ENCODE data around the gene ELANE. TPM values are rescaled to one million over a fixed set of nuclear protein-coding genes. Genes with fewer than 3 reads are reported as not detected.
"Not testable (repeated sequence)": the region's sequence is repeated elsewhere in the genome, so short reads cannot be mapped to it uniquely, and the experiment has no call there.

The ELANE gene
- total RNA-seq, 2 experiments from 2014 or later = not detected

DNA sequence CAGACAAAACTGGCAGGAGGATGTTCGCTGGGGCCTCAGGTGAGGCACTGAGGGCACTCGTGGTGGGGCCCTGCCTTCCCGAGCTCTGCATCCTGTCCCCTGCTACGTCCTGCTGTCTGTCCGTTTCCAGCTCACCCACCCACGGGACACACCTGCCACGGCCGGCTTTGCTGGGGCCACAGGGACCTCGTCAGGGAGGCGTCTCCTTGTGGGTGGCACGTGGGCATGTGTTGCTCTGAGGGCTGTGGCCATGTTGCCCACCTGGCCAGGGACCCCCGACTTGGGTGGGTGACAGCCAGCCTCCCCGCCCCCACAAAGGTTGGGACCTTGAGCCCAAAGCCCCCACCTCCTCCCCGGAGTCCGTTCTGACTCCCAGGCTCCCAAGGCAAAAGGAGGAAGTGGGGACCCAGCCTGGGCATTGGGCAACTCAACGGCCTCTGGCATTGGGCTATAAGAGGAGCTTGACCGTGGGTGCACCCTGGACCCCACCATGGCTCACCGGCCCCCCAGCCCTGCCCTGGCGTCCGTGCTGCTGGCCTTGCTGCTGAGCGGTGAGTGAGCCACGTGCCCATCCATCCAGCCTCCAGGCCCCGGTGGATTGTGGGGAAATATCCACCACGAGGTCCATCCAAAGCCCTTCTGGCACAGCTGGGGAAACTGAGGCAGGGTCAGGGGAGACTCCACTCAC lies 11.4 kb upstream of the ELANE start, which contains the start of gene PRTN3:
Gene PRTN3, plus strand, starts transcription at position 481 of the 688 bp plus-strand sequence. Its CDS starts 10 bp downstream, at position 491.
- intact Hi-C loops (cut with micrococcal nuclease; ENCODE audit: unreplicated experiment) = no loop called here

DNA sequence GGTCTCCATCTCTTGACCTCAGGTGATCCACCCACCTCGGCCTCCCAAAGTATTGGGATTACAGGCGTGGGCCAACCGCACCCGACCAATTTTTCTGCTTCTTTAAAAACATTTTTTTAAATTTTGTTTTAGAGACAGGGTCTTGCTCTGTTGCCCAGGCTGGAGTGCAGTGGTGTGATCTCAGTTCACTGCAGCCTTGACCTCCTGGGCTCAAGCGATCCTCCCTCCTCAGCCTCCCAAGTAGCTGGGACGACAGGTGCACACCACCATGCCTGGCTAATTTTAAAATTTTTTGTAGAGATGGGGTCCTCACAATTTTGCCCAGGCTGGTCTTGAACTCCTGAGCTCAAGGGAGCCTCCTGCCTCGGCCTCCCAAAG lies 9.3 kb upstream of the ELANE start:
- CTCF ChIA-PET (ENCODE audit: unreplicated experiment); H2AFZ ChIP-seq (ENCODE audit: low read length); POLR2A ChIA-PET; BruUV-seq (replicated peaks); H4K20me1 ChIP-seq (ENCODE audit: insufficient read depth, low read length); DNase-seq (ENCODE audit: low spot score); H3K4me2 ChIP-seq (ENCODE audit: low read length); H3K9me2 ChIP-seq (ENCODE audit: insufficient read depth, low read length); intact Hi-C loops (cut with micrococcal nuclease; ENCODE audit: unreplicated experiment); H3K9me3 ChIP-seq (ENCODE audit: low read length); H3K36me3 ChIP-seq (ENCODE audit: insufficient read depth, low read length); H3K4me3 ChIP-seq (ENCODE audit: low read depth, low read length, poor library complexity, severe bottlenecking); H3K27ac ChIP-seq (ENCODE audit: low read depth, low read length, poor library complexity, severe bottlenecking); H3K79me2 ChIP-seq (ENCODE audit: insufficient read depth, low read depth, low read length): not testable (repeated sequence)
- peaks cover 13% of the 10 kb centered on the region for H3K4me1 ChIP-seq (ENCODE audit: insufficient read depth, low read length, poor library complexity, severe bottlenecking)

More for the DNA sequence above, 11.4 kb upstream of the ELANE start, which contains the start of gene PRTN3:
- H3K4me3 ChIP-seq (ENCODE audit: low read depth, low read length, poor library complexity, severe bottlenecking) = no peak within 1 kb of the TSS
- no peaks in the 10 kb centered on the region for H3K9me2 ChIP-seq (ENCODE audit: insufficient read depth, low read length)
- H3K9me3 ChIP-seq (ENCODE audit: low read length) = no peaks in the 10 kb centered on the region
- POLR2A ChIA-PET = no interaction called here
- CTCF ChIA-PET (ENCODE audit: unreplicated experiment) = no interaction called here
- no peak for DNase-seq (ENCODE audit: low spot score)
- H3K4me1 ChIP-seq (ENCODE audit: insufficient read depth, low read length, poor library complexity, severe bottlenecking) = peaks cover 11% of the 10 kb centered on the region
- no peaks in the 10 kb centered on the region for H3K36me3 ChIP-seq (ENCODE audit: insufficient read depth, low read length)
- no peaks in the 10 kb centered on the region for H4K20me1 ChIP-seq (ENCODE audit: insufficient read depth, low read length)
- H2AFZ ChIP-seq (ENCODE audit: low read length) = no peak within 1 kb of the TSS
- H3K4me2 ChIP-seq (ENCODE audit: low read length) = no peak within 1 kb of the TSS
- no peak for TF ChIP-seq EZH2phosphoT487 (IDR thresholded peaks at IDR 0.05; ENCODE audit: borderline replicate concordance, low read depth, low read length)
- TF ChIP-seq, protein P1, sequence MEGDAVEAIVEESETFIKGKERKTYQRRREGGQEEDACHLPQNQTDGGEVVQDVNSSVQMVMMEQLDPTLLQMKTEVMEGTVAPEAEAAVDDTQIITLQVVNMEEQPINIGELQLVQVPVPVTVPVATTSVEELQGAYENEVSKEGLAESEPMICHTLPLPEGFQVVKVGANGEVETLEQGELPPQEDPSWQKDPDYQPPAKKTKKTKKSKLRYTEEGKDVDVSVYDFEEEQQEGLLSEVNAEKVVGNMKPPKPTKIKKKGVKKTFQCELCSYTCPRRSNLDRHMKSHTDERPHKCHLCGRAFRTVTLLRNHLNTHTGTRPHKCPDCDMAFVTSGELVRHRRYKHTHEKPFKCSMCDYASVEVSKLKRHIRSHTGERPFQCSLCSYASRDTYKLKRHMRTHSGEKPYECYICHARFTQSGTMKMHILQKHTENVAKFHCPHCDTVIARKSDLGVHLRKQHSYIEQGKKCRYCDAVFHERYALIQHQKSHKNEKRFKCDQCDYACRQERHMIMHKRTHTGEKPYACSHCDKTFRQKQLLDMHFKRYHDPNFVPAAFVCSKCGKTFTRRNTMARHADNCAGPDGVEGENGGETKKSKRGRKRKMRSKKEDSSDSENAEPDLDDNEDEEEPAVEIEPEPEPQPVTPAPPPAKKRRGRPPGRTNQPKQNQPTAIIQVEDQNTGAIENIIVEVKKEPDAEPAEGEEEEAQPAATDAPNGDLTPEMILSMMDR (conservative IDR thresholded peaks at IDR 0.05; ENCODE audit: low read length) = no peak
- no peak within 1 kb of the TSS for H3K27ac ChIP-seq (ENCODE audit: low read depth, low read length, poor library complexity, severe bottlenecking)
- BruUV-seq (replicated peaks) = no TSS peak
- H3K79me2 ChIP-seq (ENCODE audit: insufficient read depth, low read depth, low read length) = no peaks in the 10 kb centered on the region

DNA sequence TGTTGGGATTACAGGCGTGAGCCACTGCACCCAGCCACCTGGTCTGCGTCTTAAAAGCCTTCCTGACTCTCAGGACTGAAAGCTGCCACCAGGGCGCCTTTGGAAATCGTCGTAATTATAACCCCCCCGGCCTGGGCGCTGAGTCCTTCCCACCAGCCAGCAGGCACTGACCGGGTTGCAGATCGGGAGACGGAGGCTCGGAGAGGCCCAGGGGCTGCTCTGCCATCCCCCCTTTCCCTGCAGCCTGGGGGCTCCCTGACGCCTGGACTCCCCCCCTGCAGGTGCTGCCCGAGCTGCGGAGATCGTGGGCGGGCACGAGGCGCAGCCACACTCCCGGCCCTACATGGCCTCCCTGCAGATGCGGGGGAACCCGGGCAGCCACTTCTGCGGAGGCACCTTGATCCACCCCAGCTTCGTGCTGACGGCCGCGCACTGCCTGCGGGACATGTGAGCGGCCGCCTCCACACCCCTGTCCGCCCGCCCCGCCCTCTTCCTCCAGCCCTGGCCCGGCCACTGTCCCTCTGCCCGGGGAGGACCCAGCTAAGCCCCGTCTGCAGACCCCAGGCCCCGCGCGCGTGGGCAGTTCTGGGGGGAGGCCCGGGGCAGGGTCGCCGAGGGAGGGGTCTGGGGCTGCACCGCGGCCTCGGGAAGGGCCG lies 8.8 kb upstream of the ELANE start:
- Histone ChIP-seq H3K4me2 (ENCODE audit: low read length) (no peak overlapping the region), H3K4me3 (ENCODE audit: low read depth, low read length, poor library complexity, severe bottlenecking) (no peak overlapping the region), H3K4me1 (ENCODE audit: insufficient read depth, low read length, poor library complexity, severe bottlenecking) (peaks cover 13% of the 10 kb centered on the region), H3K79me2 (ENCODE audit: insufficient read depth, low read depth, low read length) (no peaks in the 10 kb centered on the region), H4K20me1 (ENCODE audit: insufficient read depth, low read length) (no peaks in the 10 kb centered on the region), H3K9me2 (ENCODE audit: insufficient read depth, low read length) (no peaks in the 10 kb centered on the region), H3K36me3 (ENCODE audit: insufficient read depth, low read length) (no peaks in the 10 kb centered on the region), H2AFZ (ENCODE audit: low read length) (no peak overlapping the region), H3K27ac (ENCODE audit: low read depth, low read length, poor library complexity, severe bottlenecking) (no peak overlapping the region), H3K9me3 (ENCODE audit: low read length) (no peaks in the 10 kb centered on the region)
- no peak for DNase-seq (ENCODE audit: low spot score)
- POLR2A ChIA-PET = no interaction called here
- TF ChIP-seq, protein P1 (conservative IDR thresholded peaks at IDR 0.05; ENCODE audit: low read length) = no peak
- TF ChIP-seq EZH2phosphoT487 (IDR thresholded peaks at IDR 0.05; ENCODE audit: borderline replicate concordance, low read depth, low read length) = no peak
- BruUV-seq (replicated peaks) = no TSS peak
- intact Hi-C loops (cut with micrococcal nuclease; ENCODE audit: unreplicated experiment) = no loop called here
- CTCF ChIA-PET (ENCODE audit: unreplicated experiment) = no interaction called here

All from OCI-LY7 (cell line).